EH (cell line): ENCODE results near the gene SQSTM1.

Source experiments
- DNase-seq: peaks from one replicate; pipeline ENCODE4 v3.0.0-alpha.2; 2015; ENCODE audit warnings: low read depth

Gene SQSTM1

GRCh38 chr5:179874136-179874535 lies 53.4 kb downstream of the SQSTM1 start:
- no peak for DNase-seq

GRCh38 chr5:179874536-179875292 lies 54.0 kb downstream of the SQSTM1 start:
- DNase-seq = no peak

DNA sequence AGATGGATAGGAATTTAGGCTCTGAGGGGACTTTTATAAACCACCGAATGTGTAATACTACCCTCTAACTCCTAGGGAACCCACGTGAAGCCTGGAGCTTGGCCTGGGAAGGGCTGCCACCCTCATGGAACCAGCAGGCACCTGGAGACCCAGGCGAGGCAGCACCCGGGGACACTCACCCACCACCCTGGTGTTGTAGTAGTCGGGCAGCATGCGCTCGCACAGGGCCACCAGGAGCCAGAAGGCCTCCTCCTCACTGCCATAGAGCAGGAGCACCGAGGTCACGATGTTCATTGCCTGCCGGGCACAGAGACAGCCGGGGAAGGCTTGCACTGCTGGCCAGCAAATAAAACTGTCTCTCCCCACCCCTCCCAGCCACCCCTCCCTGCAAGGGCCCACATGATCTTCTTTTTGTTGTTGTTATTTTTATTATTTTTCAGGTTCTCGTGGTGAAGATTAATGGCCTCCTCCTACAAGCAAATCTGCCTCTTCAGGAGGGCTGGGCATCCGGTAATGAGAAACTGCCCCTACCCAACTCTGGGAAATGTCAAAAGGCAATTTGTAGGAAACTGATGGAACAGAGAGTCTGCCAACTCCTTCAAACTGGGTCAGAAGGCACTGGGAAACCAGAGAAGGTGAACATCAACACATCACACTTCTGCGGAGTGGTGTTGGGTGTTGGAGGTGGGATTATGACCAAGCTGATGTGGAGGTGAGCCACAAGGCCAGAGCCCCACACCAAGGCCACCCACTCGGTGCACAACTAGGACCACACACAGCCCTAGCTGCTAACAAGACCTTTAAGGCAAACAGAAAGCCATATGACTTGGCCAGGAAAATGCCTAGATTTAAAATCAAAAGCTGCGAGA lies 55.3 kb downstream of the SQSTM1 start:
- no peak for DNase-seq

GRCh38 chr5:179876610-179876952 lies 55.9 kb downstream of the SQSTM1 start:
- no peak for DNase-seq

GRCh38 chr5:179878222-179879002 lies 57.7 kb downstream of the SQSTM1 start:
- DNase-seq = peak; percentile 22

DNA sequence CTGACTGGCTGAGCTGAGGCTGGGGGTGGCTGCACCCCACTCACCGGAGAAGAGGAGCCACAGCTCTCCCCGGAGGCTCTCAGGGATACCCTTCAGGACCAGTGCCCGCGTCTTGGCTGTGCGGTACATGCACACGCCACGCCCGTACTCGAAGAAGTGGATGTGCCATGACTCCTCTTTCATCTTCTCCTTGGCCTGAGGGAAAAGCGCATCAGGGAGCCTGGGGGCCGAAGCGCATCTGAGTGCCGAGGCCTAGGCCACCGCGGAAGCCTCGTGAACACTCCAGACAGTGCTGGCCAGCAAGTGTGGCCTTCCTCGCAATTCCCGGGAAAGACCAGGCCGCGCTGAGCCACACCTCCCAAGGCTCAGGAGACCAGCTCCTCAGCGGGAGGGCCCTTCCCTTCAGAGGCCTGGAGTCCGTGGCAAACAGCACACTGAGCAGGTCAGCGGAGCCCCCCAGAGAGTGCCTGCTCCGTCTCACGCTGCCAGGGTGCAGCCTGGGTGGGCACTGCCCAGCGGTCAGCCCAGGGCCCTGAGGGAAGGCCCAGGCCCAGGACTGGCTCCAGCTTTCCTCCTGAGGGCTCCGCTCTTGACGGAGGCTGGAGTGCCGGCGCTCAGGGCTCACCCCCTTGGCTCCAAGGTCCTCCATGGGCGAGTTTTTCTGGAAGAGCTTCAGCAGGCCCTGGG lies 58.4 kb downstream of the SQSTM1 start:
- DNase-seq = no peak

GRCh38 chr5:179879690-179880010 lies 58.9 kb downstream of the SQSTM1 start:
- DNase-seq = no peak

GRCh38 chr5:179880066-179880650 lies 59.5 kb downstream of the SQSTM1 start:
- DNase-seq = no peak

DNA sequence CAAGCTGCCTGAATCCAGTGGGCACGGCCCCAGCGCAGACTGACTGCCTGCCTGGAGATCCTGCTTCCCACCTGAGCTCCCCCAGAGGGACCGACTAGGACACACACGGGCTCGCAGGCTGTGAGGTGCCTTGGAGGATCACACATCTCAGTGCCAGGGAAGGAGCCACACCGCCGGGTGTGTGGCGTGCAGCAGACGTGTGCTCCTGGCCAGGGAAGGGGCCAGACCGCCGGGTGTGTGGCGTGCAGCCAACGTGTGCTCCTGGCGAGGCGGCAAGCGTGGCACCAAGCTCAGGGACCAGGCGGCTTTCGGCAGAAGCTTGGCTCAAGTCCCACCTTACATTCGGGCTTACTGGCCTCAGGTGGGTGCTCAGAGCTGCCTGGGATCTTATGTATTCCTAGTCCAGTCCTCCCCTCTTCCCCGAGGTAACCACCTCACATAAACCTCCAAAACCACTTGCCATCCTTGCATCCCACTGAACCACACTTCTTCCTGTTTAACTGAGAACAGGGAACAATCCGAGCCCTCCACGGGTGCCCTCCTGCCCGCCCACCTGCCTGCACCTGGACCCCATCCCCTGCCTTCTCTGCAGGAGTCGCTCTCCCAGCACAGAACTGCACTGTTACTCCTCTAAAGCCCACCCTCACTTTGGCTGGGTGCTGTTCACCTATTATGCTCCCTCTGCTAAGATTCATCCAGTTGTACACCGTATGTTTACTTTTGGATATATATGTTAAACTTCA lies 60.3 kb downstream of the SQSTM1 start:
- DNase-seq = no peak

DNA sequence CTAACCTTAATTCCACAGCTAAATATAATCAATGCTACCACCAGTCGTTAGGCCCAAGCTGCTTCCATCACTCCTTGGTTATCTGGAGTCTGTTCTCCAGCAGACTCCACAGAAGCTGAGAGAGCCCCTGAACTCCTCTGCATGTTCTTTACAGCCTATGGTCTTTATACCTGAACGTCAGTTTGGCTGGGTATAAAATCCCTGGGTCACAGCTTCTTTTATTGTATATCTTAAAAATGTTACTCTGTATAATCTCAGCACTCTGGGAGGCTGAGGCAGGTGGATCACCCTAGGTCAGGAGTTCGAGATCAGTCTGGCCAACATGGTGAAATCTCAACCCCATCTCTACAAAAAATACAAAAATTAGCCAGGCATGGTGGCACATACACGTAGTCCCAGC lies 61.6 kb downstream of the SQSTM1 start:
- DNase-seq = no peak

DNA sequence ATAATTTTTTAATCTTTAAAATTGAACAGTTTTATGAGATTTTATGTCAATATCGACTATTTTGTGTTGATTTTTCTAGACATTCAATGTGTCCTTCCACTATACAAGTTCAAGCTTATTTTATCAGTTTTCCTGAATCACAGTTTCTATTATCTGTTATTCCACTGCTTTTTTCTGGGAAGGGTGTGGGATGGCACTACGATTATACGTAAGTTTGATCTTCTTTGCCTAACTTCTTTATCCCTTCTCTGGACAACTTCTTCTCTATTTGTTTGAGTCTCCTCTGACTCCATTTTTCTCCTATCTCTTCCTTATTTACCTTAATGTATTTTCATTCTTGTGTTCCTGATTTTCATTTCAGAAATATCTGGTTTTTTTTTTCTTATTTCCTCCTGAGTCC lies 62.5 kb downstream of the SQSTM1 start:
- no peak for DNase-seq

DNA sequence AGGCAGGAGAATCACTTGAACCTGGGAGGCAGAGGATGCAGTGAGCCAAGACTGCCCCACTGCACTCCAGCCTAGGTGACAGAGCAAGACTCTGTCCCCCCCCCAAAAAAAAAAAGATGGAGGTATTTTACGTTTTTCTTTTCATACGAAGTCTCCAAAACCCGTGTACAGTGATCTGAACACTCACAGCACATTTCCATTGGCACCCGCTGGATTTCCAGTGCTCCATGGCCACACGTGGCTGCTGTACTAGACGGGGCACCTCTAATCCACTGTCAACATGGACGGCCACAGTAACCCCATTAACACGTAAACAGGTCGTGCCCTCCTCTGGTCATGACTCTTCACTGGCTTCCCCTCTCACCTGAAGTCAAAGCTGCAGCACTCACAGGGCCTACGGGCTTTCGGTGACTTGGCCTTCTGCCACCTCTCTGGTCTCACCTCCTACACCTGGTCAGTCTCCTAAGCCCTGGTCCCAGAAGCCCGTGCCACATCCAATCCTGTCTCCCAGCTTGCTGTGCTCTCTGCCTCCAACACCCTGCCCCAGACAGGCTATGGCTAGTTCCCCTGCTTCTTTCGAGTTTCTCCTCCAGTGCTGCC lies 64.9 kb downstream of the SQSTM1 start:
- DNase-seq = no peak

DNA sequence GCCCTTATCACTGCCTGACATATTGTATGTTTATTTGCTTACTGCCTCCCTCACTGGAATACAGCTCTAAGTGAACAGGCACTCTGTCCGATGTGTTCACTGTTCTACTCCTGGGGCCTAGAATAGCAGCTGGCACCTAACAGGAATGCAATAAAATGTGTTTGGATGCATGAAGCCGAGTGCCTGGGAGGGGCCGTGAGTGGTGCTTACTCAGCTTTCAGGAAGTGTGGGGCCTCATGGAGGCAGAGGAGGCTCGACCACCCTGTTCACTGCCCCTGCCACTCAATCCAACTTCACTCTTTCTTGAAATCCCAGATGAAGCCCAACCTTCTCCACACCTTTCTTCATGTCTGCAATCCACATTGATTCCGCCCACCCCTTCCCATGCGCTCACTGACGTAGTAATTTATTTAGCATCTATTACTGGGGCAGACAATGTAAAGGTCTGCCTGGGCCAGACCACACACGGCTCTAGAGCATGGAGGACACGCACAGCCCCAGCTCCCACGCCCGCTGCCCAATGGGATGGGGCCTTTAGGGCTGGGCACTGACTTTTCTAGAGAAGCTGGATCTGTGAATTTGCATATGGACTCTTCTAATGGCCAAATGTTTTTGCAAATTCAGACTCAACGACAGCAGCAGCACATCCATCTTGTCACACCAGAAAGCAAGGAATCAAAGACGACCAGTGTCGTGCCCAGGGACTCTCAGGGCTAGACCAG lies 65.6 kb downstream of the SQSTM1 start:
- no peak for DNase-seq

- no peak for DNase-seq
Observed at GRCh38 chr5:179887095-179887494, 66.4 kb downstream of the SQSTM1 start.
